ENCODE measurements around the gene NKX6-2.

NKX6-2 gene

DNA sequence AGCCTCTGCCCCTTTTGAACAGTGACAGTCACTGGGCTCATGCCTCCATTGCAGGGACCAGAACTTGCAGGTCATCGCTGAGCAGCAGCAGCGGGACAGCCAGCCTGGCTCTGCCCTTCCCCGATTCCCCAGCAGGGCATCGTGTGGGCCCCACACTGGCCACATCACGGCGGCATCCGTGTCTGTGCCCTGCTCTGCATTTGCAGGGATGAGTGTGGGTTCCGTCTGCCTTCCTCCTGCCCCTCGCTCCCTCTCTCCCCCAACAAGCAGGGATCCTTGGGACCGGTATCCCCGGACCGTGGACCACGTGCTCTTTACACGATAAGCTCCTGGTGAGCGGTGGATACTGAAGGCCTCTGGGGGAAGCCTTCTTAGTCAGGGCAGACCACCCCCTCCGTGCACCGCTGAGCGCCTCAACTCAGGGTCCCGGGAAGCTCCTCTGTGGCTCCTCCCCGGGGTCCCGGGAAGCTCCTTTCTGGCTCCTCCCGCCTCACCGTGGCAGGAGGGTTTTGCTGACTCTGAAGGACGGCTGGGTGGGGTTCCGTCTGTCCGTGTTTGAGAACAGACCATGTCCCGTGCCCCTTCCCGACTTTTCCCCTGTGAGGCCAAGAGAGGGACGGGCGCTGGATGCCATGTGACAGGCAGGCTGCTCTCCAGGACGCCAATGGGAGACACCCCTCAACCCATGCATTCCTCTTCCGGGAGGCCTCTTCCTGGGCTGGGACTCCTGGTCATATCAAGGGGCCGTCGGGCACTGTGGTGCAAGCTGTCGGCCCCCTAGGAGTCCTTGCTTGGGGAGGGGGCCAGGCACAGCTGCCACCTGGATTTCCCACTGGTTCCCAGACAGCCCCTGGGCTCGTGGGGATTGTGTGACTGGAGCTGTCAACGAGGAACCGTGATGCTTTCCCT, 23.5 kb upstream of the NKX6-2 start:
- 88% methylated on average over 38 of the region's 38 CpGs for WGBS
- H2BK5ac ChIP-seq (ENCODE audit: low read depth, low read length, poor library complexity, severe bottlenecking) = no peak overlapping the region
- DNase-seq = no peak
- H3K14ac ChIP-seq (ENCODE audit: low read length in 2 of 2) = no peak overlapping the region
- no peak overlapping the region for H4K91ac ChIP-seq (ENCODE audit: low read length)
- H2BK15ac ChIP-seq (ENCODE audit: low read depth, poor library complexity, severe bottlenecking) = no peak overlapping the region
- H3K18ac ChIP-seq (ENCODE audit: low read depth in 1 of 2, low read length in 2 of 2) = no peak overlapping the region
- no peak overlapping the region for H2AFZ ChIP-seq (ENCODE audit: low read depth, low read length)
- no peaks in the 10 kb centered on the region for H3K9me3 ChIP-seq (ENCODE audit: control insufficient read depth, low read length)
- H3K4ac ChIP-seq (ENCODE audit: low read depth in 1 of 2, low read length in 2 of 2) = no peak overlapping the region
- peaks cover 0 to 61% of the 10 kb centered on the region in 2 experiments for H3K27me3 ChIP-seq (ENCODE audit: control insufficient read depth in 1 of 2, insufficient read depth in 1 of 2, low read length in 2 of 2)
- H3K36me3 ChIP-seq (ENCODE audit: control insufficient read depth in 1 of 2, insufficient read depth in 2 of 2, low read depth in 1 of 2, low read length in 2 of 2) = no peaks in the 10 kb centered on the region
- no peak overlapping the region for H2BK12ac ChIP-seq (ENCODE audit: low read length in 2 of 2)
- peaks cover 2% of the 10 kb centered on the region for H3K4me1 ChIP-seq (ENCODE audit: control insufficient read depth, insufficient read depth, low read depth, low read length)
- no peaks in the 10 kb centered on the region for H3K79me1 ChIP-seq (replicated peaks; ENCODE audit: low read length, poor library complexity, severe bottlenecking)
- no peak overlapping the region for H3K4me2 ChIP-seq (ENCODE audit: low read length, poor library complexity, severe bottlenecking)
- no peak overlapping the region for H3K23ac ChIP-seq (ENCODE audit: low read length in 2 of 2)
- H4K8ac ChIP-seq (ENCODE audit: low read length) = no peak overlapping the region
- no peak overlapping the region for H3K27ac ChIP-seq (ENCODE audit: low read length, poor library complexity, severe bottlenecking)
- no peak overlapping the region for H3K4me3 ChIP-seq (ENCODE audit: insufficient read depth in 1 of 2, low read depth in 1 of 2, low read length in 2 of 2)
- H2AK5ac ChIP-seq (ENCODE audit: low read length, severe bottlenecking) = no peak overlapping the region
- no peak overlapping the region for H3K9ac ChIP-seq (ENCODE audit: low read length)
- no peak overlapping the region for H2BK120ac ChIP-seq (ENCODE audit: low read depth, low read length)

DNA sequence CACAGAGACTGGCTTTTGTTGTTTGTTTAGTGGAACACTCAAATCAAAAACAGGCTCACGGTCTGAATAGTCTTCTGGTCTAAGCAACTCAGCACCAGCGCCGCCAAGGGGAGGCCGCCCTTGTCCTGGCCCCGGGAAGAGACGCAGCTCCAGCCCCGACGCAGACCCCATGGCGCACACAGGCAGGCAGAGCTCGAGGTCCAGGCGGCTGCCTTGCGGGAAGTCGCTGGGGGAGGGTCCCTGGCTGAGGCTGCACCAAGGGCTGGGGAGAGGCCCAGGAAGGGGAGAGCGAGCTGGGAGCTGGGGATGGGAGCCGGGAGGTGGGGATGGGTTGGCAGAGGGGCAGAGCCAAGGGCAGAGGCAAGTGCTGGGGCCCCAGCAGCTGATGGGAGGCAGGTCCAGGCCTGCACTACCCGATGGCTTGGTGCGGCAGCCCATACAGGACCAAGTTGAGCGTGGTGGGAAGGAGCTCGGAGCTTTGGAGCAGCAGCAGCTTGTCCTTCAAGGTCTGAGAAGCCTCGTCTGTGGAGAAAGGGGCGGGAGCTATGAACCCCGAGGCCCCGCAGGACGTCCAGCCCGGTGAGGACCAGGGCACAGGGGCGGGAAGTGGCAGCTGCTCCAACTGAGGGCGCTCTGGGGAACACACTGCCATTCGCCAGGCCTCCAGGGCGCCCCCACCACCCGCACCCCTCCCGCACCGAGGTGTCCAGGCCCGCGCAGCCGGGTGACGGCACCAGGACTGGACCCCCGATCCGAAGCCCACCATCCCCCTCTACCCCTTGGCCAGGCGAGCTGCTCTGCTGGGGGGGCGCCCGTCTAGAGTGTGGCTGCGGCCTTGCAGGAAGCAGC, 22.7 kb upstream of the NKX6-2 start:
- Histone ChIP-seq H2AK5ac (ENCODE audit: low read length, severe bottlenecking) (no peak overlapping the region), H2BK12ac (ENCODE audit: low read length in 2 of 2) (no peak overlapping the region), H3K27me3 (ENCODE audit: control insufficient read depth in 1 of 2, insufficient read depth in 1 of 2, low read length in 2 of 2) (peaks cover 0 to 58% of the 10 kb centered on the region in 2 experiments), H2BK15ac (ENCODE audit: low read depth, poor library complexity, severe bottlenecking) (no peak overlapping the region), H3K36me3 (ENCODE audit: control insufficient read depth in 1 of 2, insufficient read depth in 2 of 2, low read depth in 1 of 2, low read length in 2 of 2) (no peaks in the 10 kb centered on the region), H3K4me3 (ENCODE audit: insufficient read depth in 1 of 2, low read depth in 1 of 2, low read length in 2 of 2) (no peak overlapping the region), H3K4me1 (ENCODE audit: control insufficient read depth, insufficient read depth, low read depth, low read length) (peaks cover 2% of the 10 kb centered on the region), H3K27ac (ENCODE audit: low read length, poor library complexity, severe bottlenecking) (no peak overlapping the region), H3K18ac (ENCODE audit: low read depth in 1 of 2, low read length in 2 of 2) (no peak overlapping the region), H4K8ac (ENCODE audit: low read length) (no peak overlapping the region), H3K79me1 (replicated peaks; ENCODE audit: low read length, poor library complexity, severe bottlenecking) (no peaks in the 10 kb centered on the region), H3K9me3 (ENCODE audit: control insufficient read depth, low read length) (no peaks in the 10 kb centered on the region), H3K4me2 (ENCODE audit: low read length, poor library complexity, severe bottlenecking) (no peak overlapping the region), H3K4ac (ENCODE audit: low read depth in 1 of 2, low read length in 2 of 2) (no peak overlapping the region), H2BK5ac (ENCODE audit: low read depth, low read length, poor library complexity, severe bottlenecking) (no peak overlapping the region), H2AFZ (ENCODE audit: low read depth, low read length) (no peak overlapping the region), H3K14ac (ENCODE audit: low read length in 2 of 2) (no peak overlapping the region), H3K23ac (ENCODE audit: low read length in 2 of 2) (no peak overlapping the region), H2BK120ac (ENCODE audit: low read depth, low read length) (no peak overlapping the region), H4K91ac (ENCODE audit: low read length) (no peak overlapping the region), H3K9ac (ENCODE audit: low read length) (no peak overlapping the region)
- 78% methylated on average over 42 of the region's 42 CpGs for WGBS
- DNase-seq = no peak

DNA sequence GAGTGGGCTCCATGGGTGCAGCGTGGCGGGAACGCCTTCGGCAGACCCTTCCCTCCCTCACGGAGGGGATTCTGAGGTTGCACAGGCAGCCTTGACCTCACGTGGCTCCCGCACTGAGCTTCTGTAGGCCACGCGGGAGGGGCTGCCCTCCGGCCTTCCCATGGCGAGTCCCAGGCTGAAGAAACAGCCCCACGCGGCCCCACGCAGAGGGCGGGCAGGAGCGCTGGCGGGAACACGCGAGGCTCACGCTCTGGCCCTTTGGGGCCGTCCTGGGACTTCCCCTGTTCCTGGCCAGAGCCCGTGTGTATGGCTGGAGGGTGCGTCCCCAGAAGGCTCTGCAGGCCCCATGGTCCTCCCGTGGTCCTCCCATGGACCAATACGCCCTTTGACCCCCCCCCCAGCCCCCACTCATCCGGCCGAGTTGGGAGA, 21.7 kb upstream of the NKX6-2 start:
- Histone ChIP-seq H3K79me1 (replicated peaks; ENCODE audit: low read length, poor library complexity, severe bottlenecking) (no peaks in the 10 kb centered on the region), H2BK120ac (ENCODE audit: low read depth, low read length) (no peak overlapping the region), H4K91ac (ENCODE audit: low read length) (no peak overlapping the region), H3K4me3 (ENCODE audit: insufficient read depth in 1 of 2, low read depth in 1 of 2, low read length in 2 of 2) (no peak overlapping the region), H3K4me1 (ENCODE audit: control insufficient read depth, insufficient read depth, low read depth, low read length) (peaks cover 2% of the 10 kb centered on the region), H4K8ac (ENCODE audit: low read length) (no peak overlapping the region), H3K36me3 (ENCODE audit: control insufficient read depth in 1 of 2, insufficient read depth in 2 of 2, low read depth in 1 of 2, low read length in 2 of 2) (no peaks in the 10 kb centered on the region), H3K9ac (ENCODE audit: low read length) (no peak overlapping the region), H2BK15ac (ENCODE audit: low read depth, poor library complexity, severe bottlenecking) (no peak overlapping the region), H2AFZ (ENCODE audit: low read depth, low read length) (no peak overlapping the region), H3K4me2 (ENCODE audit: low read length, poor library complexity, severe bottlenecking) (no peak overlapping the region), H3K9me3 (ENCODE audit: control insufficient read depth, low read length) (no peaks in the 10 kb centered on the region), H3K27ac (ENCODE audit: low read length, poor library complexity, severe bottlenecking) (no peak overlapping the region), H3K23ac (ENCODE audit: low read length in 2 of 2) (no peak overlapping the region), H2BK12ac (ENCODE audit: low read length in 2 of 2) (no peak overlapping the region), H3K27me3 (ENCODE audit: control insufficient read depth in 1 of 2, insufficient read depth in 1 of 2, low read length in 2 of 2) (peaks cover 0 to 58% of the 10 kb centered on the region in 2 experiments), H2AK5ac (ENCODE audit: low read length, severe bottlenecking) (no peak overlapping the region), H3K14ac (ENCODE audit: low read length in 2 of 2) (no peak overlapping the region), H3K18ac (ENCODE audit: low read depth in 1 of 2, low read length in 2 of 2) (no peak overlapping the region), H2BK5ac (ENCODE audit: low read depth, low read length, poor library complexity, severe bottlenecking) (no peak overlapping the region), H3K4ac (ENCODE audit: low read depth in 1 of 2, low read length in 2 of 2) (no peak overlapping the region)
- DNase-seq = no peak
- 88% methylated on average over 27 of the region's 27 CpGs for WGBS

DNA sequence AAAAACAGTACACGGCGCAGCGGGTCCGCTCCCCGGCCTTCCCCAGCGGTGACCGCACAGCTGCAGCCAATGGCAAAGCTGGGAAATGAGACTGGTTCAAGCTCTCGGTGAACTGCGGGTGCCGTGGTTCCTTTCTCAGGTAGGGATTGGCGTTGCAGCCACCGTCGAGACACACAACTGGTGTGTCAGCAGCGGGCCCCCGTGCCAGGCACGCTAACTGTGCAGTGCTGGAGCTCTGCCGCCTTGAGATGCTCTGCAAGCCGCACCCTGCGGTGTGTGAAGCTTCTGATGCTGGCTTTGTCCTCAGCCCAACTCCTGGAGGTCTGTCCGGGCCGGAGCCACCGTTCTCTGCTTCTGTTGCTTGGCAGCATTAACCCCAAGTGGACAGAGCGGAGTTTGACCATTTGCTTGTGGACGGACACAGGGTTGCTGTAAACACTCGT, 20.6 kb upstream of the NKX6-2 start:
- no peak overlapping the region for H2AFZ ChIP-seq (ENCODE audit: low read depth, low read length)
- 87% methylated on average over 25 of the region's 25 CpGs for WGBS
- H3K27me3 ChIP-seq (ENCODE audit: control insufficient read depth in 1 of 2, insufficient read depth in 1 of 2, low read length in 2 of 2) = peaks cover 4 to 63% of the 10 kb centered on the region in 2 experiments

More for the DNA sequence above, 20.6 kb upstream of the NKX6-2 start:
- Histone ChIP-seq H4K8ac (ENCODE audit: low read length) (no peak overlapping the region), H4K91ac (ENCODE audit: low read length) (no peak overlapping the region), H3K4me1 (ENCODE audit: control insufficient read depth, insufficient read depth, low read depth, low read length) (no peaks in the 10 kb centered on the region), H3K23ac (ENCODE audit: low read length in 2 of 2) (no peak overlapping the region), H3K36me3 (ENCODE audit: control insufficient read depth in 1 of 2, insufficient read depth in 2 of 2, low read depth in 1 of 2, low read length in 2 of 2) (no peaks in the 10 kb centered on the region), H2BK15ac (ENCODE audit: low read depth, poor library complexity, severe bottlenecking) (no peak overlapping the region), H3K79me1 (replicated peaks; ENCODE audit: low read length, poor library complexity, severe bottlenecking) (no peaks in the 10 kb centered on the region), H3K14ac (ENCODE audit: low read length in 2 of 2) (no peak overlapping the region), H3K4me3 (ENCODE audit: insufficient read depth in 1 of 2, low read depth in 1 of 2, low read length in 2 of 2) (no peak overlapping the region), H3K9me3 (ENCODE audit: control insufficient read depth, low read length) (peaks cover 5% of the 10 kb centered on the region), H2BK12ac (ENCODE audit: low read length in 2 of 2) (no peak overlapping the region), H2BK120ac (ENCODE audit: low read depth, low read length) (no peak overlapping the region), H3K27ac (ENCODE audit: low read length, poor library complexity, severe bottlenecking) (no peak overlapping the region), H3K18ac (ENCODE audit: low read depth in 1 of 2, low read length in 2 of 2) (no peak overlapping the region), H3K4ac (ENCODE audit: low read depth in 1 of 2, low read length in 2 of 2) (no peak overlapping the region), H3K9ac (ENCODE audit: low read length) (no peak overlapping the region), H2BK5ac (ENCODE audit: low read depth, low read length, poor library complexity, severe bottlenecking) (no peak overlapping the region), H2AK5ac (ENCODE audit: low read length, severe bottlenecking) (no peak overlapping the region), H3K4me2 (ENCODE audit: low read length, poor library complexity, severe bottlenecking) (no peak overlapping the region)
- no peak for DNase-seq

Measured in mesenchymal stem cell (in vitro differentiated cells and primary cell).